ENCODE data around the gene C14orf132. TPM values are rescaled to one million over a fixed set of nuclear protein-coding genes. Genes with fewer than 3 reads are reported as not detected.

The C14orf132 gene
- total and polyA plus RNA-seq, 4 donors = 9.8 to 49.3 (median 24.7) TPM

DNA sequence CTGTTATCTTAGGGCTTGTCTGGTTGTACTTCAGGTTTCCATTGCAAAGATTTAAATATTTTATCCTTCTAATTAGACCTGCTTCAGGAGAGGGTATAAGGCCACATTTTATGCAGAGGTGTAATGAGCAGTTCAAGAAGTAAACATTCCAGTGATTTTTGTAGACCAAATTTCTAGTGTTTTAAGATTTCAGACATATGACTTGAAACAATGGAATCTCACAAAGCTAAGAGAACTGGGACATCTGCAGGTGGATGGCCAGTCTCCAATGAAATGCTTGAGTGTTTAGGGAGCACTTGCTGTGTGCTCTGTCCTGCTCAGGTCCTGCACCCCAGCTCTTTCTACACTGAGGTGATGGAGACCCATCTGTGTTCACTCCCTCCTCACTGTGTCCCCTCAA lies 7.9 kb downstream of the C14orf132 start:
- Histone ChIP-seq H3K9me3 (ENCODE audit: control insufficient read depth in 4 of 4, insufficient read depth in 3 of 4, low read length in 3 of 4) (peaks cover 0 to 6% (median 0%) of the 10 kb centered on the region in 4 donors), H3K4me3 (no peak overlapping the region), H3K9ac (ENCODE audit: insufficient read depth in 1 of 2, low read length in 2 of 2) (no peak overlapping the region), H3K4me1 (ENCODE audit: control insufficient read depth in 5 of 5, insufficient read depth in 5 of 5, low read length in 5 of 5) (peaks cover 0 to 6% (median 0%) of the 10 kb centered on the region in 5 donors), H3K36me3 (ENCODE audit: control insufficient read depth in 4 of 4, insufficient read depth in 4 of 4, low read length in 4 of 4) (no peaks in the 10 kb centered on the region), H3K27ac (ENCODE audit: low read depth in 1 of 2, low read length in 1 of 2) (no peak overlapping the region), H3K27me3 (ENCODE audit: control insufficient read depth in 3 of 3, insufficient read depth in 3 of 3, low read length in 2 of 3) (no peaks in the 10 kb centered on the region)
- TF ChIP-seq, protein P1, sequence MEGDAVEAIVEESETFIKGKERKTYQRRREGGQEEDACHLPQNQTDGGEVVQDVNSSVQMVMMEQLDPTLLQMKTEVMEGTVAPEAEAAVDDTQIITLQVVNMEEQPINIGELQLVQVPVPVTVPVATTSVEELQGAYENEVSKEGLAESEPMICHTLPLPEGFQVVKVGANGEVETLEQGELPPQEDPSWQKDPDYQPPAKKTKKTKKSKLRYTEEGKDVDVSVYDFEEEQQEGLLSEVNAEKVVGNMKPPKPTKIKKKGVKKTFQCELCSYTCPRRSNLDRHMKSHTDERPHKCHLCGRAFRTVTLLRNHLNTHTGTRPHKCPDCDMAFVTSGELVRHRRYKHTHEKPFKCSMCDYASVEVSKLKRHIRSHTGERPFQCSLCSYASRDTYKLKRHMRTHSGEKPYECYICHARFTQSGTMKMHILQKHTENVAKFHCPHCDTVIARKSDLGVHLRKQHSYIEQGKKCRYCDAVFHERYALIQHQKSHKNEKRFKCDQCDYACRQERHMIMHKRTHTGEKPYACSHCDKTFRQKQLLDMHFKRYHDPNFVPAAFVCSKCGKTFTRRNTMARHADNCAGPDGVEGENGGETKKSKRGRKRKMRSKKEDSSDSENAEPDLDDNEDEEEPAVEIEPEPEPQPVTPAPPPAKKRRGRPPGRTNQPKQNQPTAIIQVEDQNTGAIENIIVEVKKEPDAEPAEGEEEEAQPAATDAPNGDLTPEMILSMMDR (IDR thresholded peaks at IDR 0.05; ENCODE audit: control extremely low read depth, extremely low read depth) = no peak
- DNase-seq = no peak
- no peak for ATAC-seq (ENCODE audit: insufficient read depth, low FRiP score)

DNA sequence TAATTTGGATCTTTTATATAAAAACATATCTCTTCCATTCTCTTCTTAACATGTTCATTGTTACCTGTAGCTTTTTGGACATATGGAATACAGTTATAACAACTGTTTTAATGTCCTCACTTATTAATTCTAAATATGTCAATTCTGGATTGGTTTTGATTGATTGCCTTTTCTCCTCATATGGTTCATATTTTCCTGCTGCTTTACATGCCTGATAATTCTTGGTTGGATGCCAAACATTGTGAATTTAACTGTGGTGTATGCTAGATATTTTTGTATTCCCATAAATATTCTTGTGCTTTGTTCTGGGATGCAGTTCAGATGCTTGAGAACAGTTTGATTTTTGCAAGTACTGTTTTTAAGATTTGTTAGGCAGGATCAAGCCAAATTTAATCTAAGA lies 10.8 kb downstream of the C14orf132 start:
- H3K4me3 ChIP-seq = no peak overlapping the region
- no peak overlapping the region for H3K27ac ChIP-seq (ENCODE audit: low read depth in 1 of 2, low read length in 1 of 2)
- peaks cover 0 to 4% (median 2%) of the 10 kb centered on the region in 4 donors for H3K36me3 ChIP-seq (ENCODE audit: control insufficient read depth in 4 of 4, insufficient read depth in 4 of 4, low read length in 4 of 4)
- peaks cover 0 to 6% (median 0%) of the 10 kb centered on the region in 4 donors for H3K9me3 ChIP-seq (ENCODE audit: control insufficient read depth in 4 of 4, insufficient read depth in 3 of 4, low read length in 3 of 4)
- DNase-seq (peak in 2 of 3 donors; percentile 26 to 28), ATAC-seq (ENCODE audit: insufficient read depth, low FRiP score) (no peak)
- H3K27me3 ChIP-seq (ENCODE audit: control insufficient read depth in 3 of 3, insufficient read depth in 3 of 3, low read length in 2 of 3) = no peaks in the 10 kb centered on the region
- TF ChIP-seq, protein P1 (IDR thresholded peaks at IDR 0.05; ENCODE audit: control extremely low read depth, extremely low read depth) = no peak
- H3K4me1 ChIP-seq (ENCODE audit: control insufficient read depth in 5 of 5, insufficient read depth in 5 of 5, low read length in 5 of 5) = peaks cover 0 to 10% (median 0%) of the 10 kb centered on the region in 5 donors
- H3K9ac ChIP-seq (ENCODE audit: insufficient read depth in 1 of 2, low read length in 2 of 2) = no peak overlapping the region

DNA sequence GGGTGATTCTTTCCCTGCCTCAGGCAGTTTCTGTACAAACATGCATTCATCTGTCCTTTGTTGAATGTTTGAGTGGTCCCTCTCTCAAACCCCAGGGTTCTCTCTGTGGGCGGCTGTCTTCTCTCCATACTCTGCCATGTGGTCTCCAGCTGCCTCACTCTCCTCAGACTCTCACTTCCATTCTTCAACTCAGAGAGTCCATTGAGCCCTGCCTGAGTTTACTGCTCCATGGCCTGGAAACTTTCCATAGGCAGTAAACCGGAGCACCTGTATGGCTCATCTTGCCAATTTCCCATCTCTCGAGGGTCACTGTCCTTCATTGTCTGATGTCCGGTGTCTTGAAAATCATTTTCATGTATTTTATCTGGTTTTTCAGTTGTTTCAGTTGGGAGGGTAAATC lies 11.3 kb downstream of the C14orf132 start:
- H3K27ac ChIP-seq (ENCODE audit: low read depth in 1 of 2, low read length in 1 of 2) = no peak overlapping the region

More for the DNA sequence above, 11.3 kb downstream of the C14orf132 start:
- ATAC-seq (ENCODE audit: insufficient read depth, low FRiP score) (no peak), DNase-seq (no peak)
- peaks cover 0 to 4% (median 2%) of the 10 kb centered on the region in 4 donors for H3K36me3 ChIP-seq (ENCODE audit: control insufficient read depth in 4 of 4, insufficient read depth in 4 of 4, low read length in 4 of 4)
- peaks cover 0 to 7% (median 0%) of the 10 kb centered on the region in 5 donors for H3K4me1 ChIP-seq (ENCODE audit: control insufficient read depth in 5 of 5, insufficient read depth in 5 of 5, low read length in 5 of 5)
- no peak overlapping the region for H3K4me3 ChIP-seq
- TF ChIP-seq, protein P1 (IDR thresholded peaks at IDR 0.05; ENCODE audit: control extremely low read depth, extremely low read depth) = no peak
- H3K27me3 ChIP-seq (ENCODE audit: control insufficient read depth in 3 of 3, insufficient read depth in 3 of 3, low read length in 2 of 3) = no peaks in the 10 kb centered on the region
- no peak overlapping the region for H3K9ac ChIP-seq (ENCODE audit: insufficient read depth in 1 of 2, low read length in 2 of 2)
- 92 to 93% methylated on average over 4 of the region's 4 CpGs for WGBS, 2 donors
- H3K9me3 ChIP-seq (ENCODE audit: control insufficient read depth in 4 of 4, insufficient read depth in 3 of 4, low read length in 3 of 4) = peaks cover 0 to 4% (median 0%) of the 10 kb centered on the region in 4 donors

Measured in lung (tissue), 12 donors.